ENCODE data around the gene VPS13D.

GRCh38 chr1:12245733-12246132, 15.9 kb downstream of the VPS13D start:
- no peak for TF ChIP-seq TARDBP (IDR thresholded peaks at IDR 0.05)
- TF ChIP-seq ZNF384 (IDR thresholded peaks at IDR 0.05): no peak
- no peak for TF ChIP-seq FOXM1 (IDR thresholded peaks at IDR 0.05; ENCODE audit: borderline replicate concordance)
- TF ChIP-seq FOXA1 (IDR thresholded peaks at IDR 0.05): no peak
- TF ChIP-seq, protein P1, sequence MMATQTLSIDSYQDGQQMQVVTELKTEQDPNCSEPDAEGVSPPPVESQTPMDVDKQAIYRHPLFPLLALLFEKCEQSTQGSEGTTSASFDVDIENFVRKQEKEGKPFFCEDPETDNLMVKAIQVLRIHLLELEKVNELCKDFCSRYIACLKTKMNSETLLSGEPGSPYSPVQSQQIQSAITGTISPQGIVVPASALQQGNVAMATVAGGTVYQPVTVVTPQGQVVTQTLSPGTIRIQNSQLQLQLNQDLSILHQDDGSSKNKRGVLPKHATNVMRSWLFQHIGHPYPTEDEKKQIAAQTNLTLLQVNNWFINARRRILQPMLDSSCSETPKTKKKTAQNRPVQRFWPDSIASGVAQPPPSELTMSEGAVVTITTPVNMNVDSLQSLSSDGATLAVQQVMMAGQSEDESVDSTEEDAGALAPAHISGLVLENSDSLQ (IDR thresholded peaks at IDR 0.05): no peak
- TF ChIP-seq CTBP1 (IDR thresholded peaks at IDR 0.05; ENCODE audit: borderline replicate concordance): no peak
- no peak for TF ChIP-seq BHLHE40 (IDR thresholded peaks at IDR 0.05; ENCODE audit: borderline replicate concordance)
- TF ChIP-seq NFRKB (IDR thresholded peaks at IDR 0.05): no peak
- no peak for TF ChIP-seq L3MBTL2 (conservative IDR thresholded peaks at IDR 0.05)
- TF ChIP-seq ARNT (IDR thresholded peaks at IDR 0.05): no peak
- no peak for TF ChIP-seq SP1 (IDR thresholded peaks at IDR 0.05)
